Spleen (tissue), 7 donors: ENCODE data around the gene AUP1.

Experiments used
- POLR2A ChIP-seq, 3 donors: fragments of 450-650 bp; IDR thresholded peaks; one replicate each; pipeline ENCODE4 v1.5.1; 2017; ENCODE audit warnings: antibody characterized with exemption in 3 of 3, mild to moderate bottlenecking in 1 of 3
- POLR2AphosphoS5 ChIP-seq, 3 donors: sonication (generic); formaldehyde crosslinking; IDR thresholded peaks; one replicate each; pipeline ENCODE4 v1.5.1; 2017; ENCODE audit warnings: antibody characterized with exemption in 3 of 3
- TF ChIP-seq, protein P1 (sequence below), 11 experiments: fragments of 200-600 bp in 7 of 11; fragments of 450-650 bp in 4 of 11; sonication (generic) in 4 of 11; IDR thresholded peaks in 8 of 11; conservative IDR thresholded peaks in 3 of 11; 1 replicate in 7 of 11; 2 replicates in 4 of 11; pipeline versions ENCODE4 v1.4.0 to v1.8.0; 2016 to 2021; ENCODE audit warnings: antibody characterized with exemption in 11 of 11, inconsistent platforms in 4 of 11, mild to moderate bottlenecking in 1 of 11
- donor health status: DM: no; HTN: no; CAD: no; lungs with moderate emphysema.
- donor health status: DM: no; HTN: no; CAD: no.
- donor health status: DM: no; HTN: no; CAD: no.

DNA sequence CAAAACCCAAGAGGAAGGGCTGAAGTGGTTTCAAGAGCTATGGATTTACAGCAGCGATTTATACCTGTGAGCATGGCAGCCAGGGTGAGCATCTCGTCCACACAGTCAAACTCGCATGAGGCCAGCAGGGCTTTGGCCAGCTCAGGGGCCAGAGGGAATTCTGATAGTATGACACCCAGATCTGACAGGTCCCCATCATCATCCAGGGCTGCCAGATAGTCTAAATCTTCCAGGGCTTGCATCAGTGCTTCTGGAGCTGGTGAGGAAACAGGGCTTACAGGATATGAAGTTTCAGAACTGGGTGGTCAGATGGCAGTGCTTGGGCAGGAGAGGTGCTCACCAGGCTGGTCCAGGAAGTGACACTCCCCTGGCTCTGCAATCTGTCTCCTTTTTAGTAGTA is 7.0 kb downstream of the AUP1 start:
- TF ChIP-seq, protein P1, sequence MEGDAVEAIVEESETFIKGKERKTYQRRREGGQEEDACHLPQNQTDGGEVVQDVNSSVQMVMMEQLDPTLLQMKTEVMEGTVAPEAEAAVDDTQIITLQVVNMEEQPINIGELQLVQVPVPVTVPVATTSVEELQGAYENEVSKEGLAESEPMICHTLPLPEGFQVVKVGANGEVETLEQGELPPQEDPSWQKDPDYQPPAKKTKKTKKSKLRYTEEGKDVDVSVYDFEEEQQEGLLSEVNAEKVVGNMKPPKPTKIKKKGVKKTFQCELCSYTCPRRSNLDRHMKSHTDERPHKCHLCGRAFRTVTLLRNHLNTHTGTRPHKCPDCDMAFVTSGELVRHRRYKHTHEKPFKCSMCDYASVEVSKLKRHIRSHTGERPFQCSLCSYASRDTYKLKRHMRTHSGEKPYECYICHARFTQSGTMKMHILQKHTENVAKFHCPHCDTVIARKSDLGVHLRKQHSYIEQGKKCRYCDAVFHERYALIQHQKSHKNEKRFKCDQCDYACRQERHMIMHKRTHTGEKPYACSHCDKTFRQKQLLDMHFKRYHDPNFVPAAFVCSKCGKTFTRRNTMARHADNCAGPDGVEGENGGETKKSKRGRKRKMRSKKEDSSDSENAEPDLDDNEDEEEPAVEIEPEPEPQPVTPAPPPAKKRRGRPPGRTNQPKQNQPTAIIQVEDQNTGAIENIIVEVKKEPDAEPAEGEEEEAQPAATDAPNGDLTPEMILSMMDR (IDR thresholded peaks at IDR 0.05 in 8 of 11, conservative IDR thresholded peaks at IDR 0.05 in 3 of 11) = no peak
- TF ChIP-seq POLR2AphosphoS5 (IDR thresholded peaks at IDR 0.05) (no peak), POLR2A (IDR thresholded peaks at IDR 0.05) (no peak)
